GM13977 (cell line): ENCODE results near the gene RPA1.

Experiments
- DNase-seq: peaks from one replicate; pipeline ENCODE4 v3.0.0; 2012; ENCODE audit warnings: low spot score
- CTCF ChIP-seq: IDR thresholded peaks from 2 replicates; pipeline ENCODE4 v1.5.1; 2012; ENCODE audit warnings: mild to moderate bottlenecking, control low read depth; ENCODE audit not compliant: insufficient read depth; ENCODE audit errors: extremely low read depth, missing control alignments
- in situ Hi-C: fragments of 300-500 bp; cut with MboI; formaldehyde crosslinking; loops from one replicate; pipeline ENCODE4 v1.12.0; 2022; ENCODE audit warnings: low sequenced_read_pairs, low pct_unique_long_range_greater_than_20kb, mixed read lengths, inconsistent platforms; ENCODE audit not compliant: unreplicated experiment

RPA1 gene

GRCh38 chr17:1919201-1919600, 89.4 kb downstream of the RPA1 start:
- TF ChIP-seq CTCF: no peak
- DNase-seq: no peak
- in situ Hi-C loops: no loop called here

DNA sequence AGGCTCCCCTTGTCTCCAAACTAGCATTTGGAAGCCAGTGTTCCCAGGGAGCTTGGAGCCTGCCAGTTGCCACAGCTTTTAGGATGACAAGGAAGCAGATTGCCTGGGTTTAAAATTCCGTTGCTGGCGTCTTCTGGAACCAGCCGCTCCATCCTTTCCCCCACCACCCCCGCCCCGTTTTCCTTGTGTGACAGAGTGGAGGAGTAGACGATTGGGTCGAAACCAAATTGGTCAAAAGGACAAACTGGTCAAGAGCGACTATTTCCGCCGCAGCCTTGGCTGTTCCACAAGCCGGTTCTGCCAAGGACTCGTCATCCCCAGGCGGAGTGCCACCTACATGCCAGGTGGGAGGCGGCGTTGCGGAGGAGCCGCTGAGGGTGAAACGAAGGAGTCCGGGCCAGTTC, 91.1 kb downstream of the RPA1 start:
- TF ChIP-seq CTCF: no peak
- DNase-seq: no peak
- in situ Hi-C loops: no loop called here

DNA sequence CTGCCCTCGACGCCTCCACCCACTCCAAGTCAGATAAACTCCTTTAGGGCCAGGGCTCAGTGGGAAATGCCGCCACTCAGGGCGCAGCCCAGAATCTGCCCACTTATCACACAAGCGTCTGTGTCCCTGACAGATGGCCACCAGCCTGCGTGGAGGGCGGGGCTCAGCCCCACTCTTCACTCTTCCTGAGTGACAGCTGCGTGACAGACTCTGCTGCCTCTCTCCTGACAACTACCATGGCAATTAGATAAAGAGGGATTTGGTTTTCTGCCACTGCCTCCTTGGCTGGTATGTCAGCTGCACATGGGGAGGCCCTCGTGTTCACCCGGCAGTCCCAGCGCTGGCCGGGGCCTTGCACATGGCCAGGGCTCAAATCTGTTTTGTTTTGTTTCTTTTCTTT, 99.2 kb downstream of the RPA1 start:
- DNase-seq: no peak
- TF ChIP-seq CTCF: no peak
- in situ Hi-C loops: no loop called here

DNA sequence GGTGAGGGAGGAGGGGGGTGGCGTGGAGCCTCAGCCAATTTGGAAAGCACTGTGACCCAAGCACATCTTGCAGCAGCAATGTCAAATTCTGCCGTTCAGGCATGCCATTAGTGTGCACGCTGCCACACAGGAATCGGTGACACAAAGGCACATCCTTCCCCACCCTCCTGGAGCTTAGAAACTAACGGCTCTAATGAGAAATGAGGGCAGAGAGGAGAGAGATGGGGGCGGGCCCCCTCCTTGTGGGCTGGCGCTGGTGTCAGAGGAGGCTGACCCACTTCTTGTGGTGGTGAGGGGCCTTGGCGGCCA, 100.5 kb downstream of the RPA1 start:
- no peak for TF ChIP-seq CTCF
- in situ Hi-C loops: no loop called here
- no peak for DNase-seq

GRCh38 chr17:1931844-1932579, 102.2 kb downstream of the RPA1 start:
- TF ChIP-seq CTCF: no peak
- in situ Hi-C loops: no loop called here
- no peak for DNase-seq

DNA sequence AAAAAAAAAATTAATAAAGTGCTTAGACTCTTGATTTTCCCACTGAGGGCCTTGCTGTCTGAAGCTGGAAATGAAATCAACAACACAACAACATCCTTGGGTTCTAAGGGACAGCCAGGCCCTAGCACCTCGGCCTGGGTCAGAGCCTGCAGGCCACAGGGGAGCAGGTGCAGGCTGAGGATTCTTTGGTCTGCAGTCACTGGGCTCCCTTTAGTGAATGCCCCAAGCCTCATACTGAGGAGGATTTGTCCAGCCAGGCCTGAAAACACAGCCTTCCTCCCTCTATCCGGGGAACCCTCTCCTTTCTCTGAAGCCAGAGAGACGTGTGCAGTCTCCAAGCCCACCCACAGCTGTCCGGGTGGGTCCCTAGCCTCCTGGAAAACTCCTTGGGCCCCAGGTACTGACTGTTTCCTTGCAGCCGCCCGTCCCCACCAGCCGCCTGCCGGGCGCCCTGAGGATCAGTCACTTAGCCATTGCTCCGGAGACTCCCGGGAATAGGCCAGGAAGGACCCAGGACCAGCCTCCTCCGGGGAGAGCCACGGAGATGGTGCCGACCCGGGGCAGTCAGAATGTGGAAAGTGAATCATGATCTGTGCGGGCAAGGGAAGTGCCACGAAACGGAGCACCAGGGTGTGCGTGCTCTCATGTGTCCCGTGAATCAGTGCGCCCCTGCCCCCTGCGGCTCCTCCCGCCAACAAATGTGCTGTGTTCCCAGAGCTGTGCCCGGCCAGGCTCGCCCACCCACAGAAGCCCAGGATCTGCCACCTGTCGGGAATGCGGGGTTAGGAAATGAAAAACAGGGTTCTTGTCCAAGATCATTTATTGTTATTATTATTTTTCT, 104.3 kb downstream of the RPA1 start:
- peak; percentile 35 for DNase-seq
- no peak for TF ChIP-seq CTCF
- in situ Hi-C loops: no loop called here
